ENCODE measurements around the gene IRX3.

The IRX3 gene

GRCh38 chr16:54286366-54287130 lies at the start of gene IRX3:
IRX3 (minus strand) TSS chr16:54286787; CDS start chr16:54286050, 737 bp downstream.
- no peak for DNase-seq (ENCODE audit: low spot score)

GRCh38 chr16:54335230-54335629 lies 48.6 kb upstream of the IRX3 start:
- DNase-seq (ENCODE audit: low spot score): no peak

- DNase-seq (ENCODE audit: low spot score): no peak
Observed at GRCh38 chr16:54334208-54334607, 47.6 kb upstream of the IRX3 start.

GRCh38 chr16:54331241-54332002 lies 44.8 kb upstream of the IRX3 start:
- DNase-seq (ENCODE audit: low spot score): no peak

GRCh38 chr16:54327609-54328008 lies 41.0 kb upstream of the IRX3 start:
- no peak for DNase-seq (ENCODE audit: low spot score)

GRCh38 chr16:54326266-54326662 lies 39.7 kb upstream of the IRX3 start:
- no peak for DNase-seq (ENCODE audit: low spot score)

- DNase-seq (ENCODE audit: low spot score): no peak
Observed at GRCh38 chr16:54325616-54326265, 39.2 kb upstream of the IRX3 start.

GRCh38 chr16:54324716-54325115 lies 38.1 kb upstream of the IRX3 start:
- no peak for DNase-seq (ENCODE audit: low spot score)

GRCh38 chr16:54320697-54321340 lies 34.2 kb upstream of the IRX3 start:
- no peak for DNase-seq (ENCODE audit: low spot score)

GRCh38 chr16:54318941-54319340 lies 32.4 kb upstream of the IRX3 start:
- no peak for DNase-seq (ENCODE audit: low spot score)

- DNase-seq (ENCODE audit: low spot score): no peak
Observed at GRCh38 chr16:54317101-54317611, 30.6 kb upstream of the IRX3 start.

GRCh38 chr16:54316095-54316889 lies 29.7 kb upstream of the IRX3 start:
- no peak for DNase-seq (ENCODE audit: low spot score)

GRCh38 chr16:54313789-54314188 lies 27.2 kb upstream of the IRX3 start:
- DNase-seq (ENCODE audit: low spot score): no peak

GRCh38 chr16:54312502-54312991 lies 26.0 kb upstream of the IRX3 start:
- no peak for DNase-seq (ENCODE audit: low spot score)

- no peak for DNase-seq (ENCODE audit: low spot score)
Observed at GRCh38 chr16:54309341-54309740, 22.8 kb upstream of the IRX3 start.

GRCh38 chr16:54305080-54305479 lies 18.5 kb upstream of the IRX3 start:
- DNase-seq (ENCODE audit: low spot score): no peak

- DNase-seq (ENCODE audit: low spot score): no peak
Observed at GRCh38 chr16:54303613-54304012, 17.0 kb upstream of the IRX3 start.

GRCh38 chr16:54297154-54297553 lies 10.6 kb upstream of the IRX3 start:
- no peak for DNase-seq (ENCODE audit: low spot score)

- DNase-seq (ENCODE audit: low spot score): no peak
Observed at GRCh38 chr16:54296543-54296942, 10.0 kb upstream of the IRX3 start.

GRCh38 chr16:54291656-54292487 lies 5.3 kb upstream of the IRX3 start:
- no peak for DNase-seq (ENCODE audit: low spot score)

Measured in CD4-positive, alpha-beta T cell treated with Interleukin-6 at 100 ng/mL for 8 hours (primary cell).